ENCODE measurements around the gene CLN3. TPM values are rescaled to one million over a fixed set of nuclear protein-coding genes. Genes with fewer than 3 reads are reported as not detected.

CLN3 gene
- total RNA-seq (2014; rRNA removed; shearing (Covaris generic)) (16.6 and 31.4 TPM in 2 replicates), polyA plus RNA-seq (2016; fragmentation: Nextera tagmentation; extraction: Ambion mirVana) (17.8 and 18.1 TPM in 2 replicates)
- long read RNA-seq, transcript CLN3-205 (15 exons, 1,876 nt): minor isoform, 5 of 20 reads
- long read RNA-seq, transcript CLN3-244 (16 exons, 3,832 nt): major isoform, 12 of 20 reads
- long read RNA-seq, partial matches to known transcripts: 1 of 20 reads
- long read RNA-seq, other reads (novel, unspliced or antisense): 0 of 20 reads

- Histone ChIP-seq H3K27ac (ENCODE audit: low read depth) (peak within 1 kb of the TSS; percentile 94), H3K4me3 (peak within 1 kb of the TSS; percentile 65), H3K36me3 (ENCODE audit: insufficient read depth) (no peaks in the 10 kb centered on the region), H3K4me2 (peak within 1 kb of the TSS; percentile 89), H4K20me1 (replicated peaks; ENCODE audit: insufficient read depth) (no peaks in the 10 kb centered on the region), H3K27me3 (ENCODE audit: insufficient read depth) (no peaks in the 10 kb centered on the region), H2AFZ (peak within 1 kb of the TSS; percentile 95), H3F3A (replicated peaks; ENCODE audit: low read depth) (no peaks in the 10 kb centered on the region), H3K9me2 (ENCODE audit: insufficient read depth) (no peaks in the 10 kb centered on the region), H3K4me1 (ENCODE audit: insufficient read depth) (no peaks in the 10 kb centered on the region; the same call in 1 of the 2 replicates), H3K79me2 (replicated peaks; ENCODE audit: insufficient read depth) (no peaks in the 10 kb centered on the region)
- Mint-ChIP-seq H3K4me3 (peak within 1 kb of the TSS; percentile 98), H3K36me3 (ENCODE audit: low read depth) (peaks cover 3% of the 10 kb centered on the region; the same call in 1 of the 3 replicates), H3K4me1 (no peaks in the 10 kb centered on the region), H3K27ac (peak within 1 kb of the TSS; percentile 100), H3K27me3 (ENCODE audit: insufficient read depth, low read depth, poor library complexity) (peaks cover 12% of the 10 kb centered on the region), H3K9me3 (no peaks in the 10 kb centered on the region)
- TF ChIP-seq REST (IDR thresholded peaks at IDR 0.05; ENCODE audit: unreplicated experiment) (no peak), CTCF (conservative IDR thresholded peaks at IDR 0.05; ENCODE audit: low read depth in 2 of 2) (no peak), EZH2 (IDR thresholded peaks at IDR 0.05; ENCODE audit: low read depth, unreplicated experiment) (no peak), ZNF114 (CRISPR knock-in tag; IDR thresholded peaks at IDR 0.05) (no peak), STAT1 (IDR thresholded peaks at IDR 0.05; ENCODE audit: unreplicated experiment) (no peak), ETS1 (IDR thresholded peaks at IDR 0.05) (peak; percentile 81), CREB1 (CRISPR knock-in tag; IDR thresholded peaks at IDR 0.05; ENCODE audit: low read depth) (peak; percentile 70; the same call in 1 of the 2 replicates), NANOG (IDR thresholded peaks at IDR 0.05; ENCODE audit: borderline replicate concordance) (no peak), JUNB (IDR thresholded peaks at IDR 0.05; ENCODE audit: unreplicated experiment) (no peak), POLR2AphosphoS5 (IDR thresholded peaks at IDR 0.05; ENCODE audit: low read depth) (no peak; the same call in 1 of the 2 replicates), ZNF331 (CRISPR knock-in tag; IDR thresholded peaks at IDR 0.05; ENCODE audit: low read depth) (no peak), EZH2phosphoT487 (IDR thresholded peaks at IDR 0.05; ENCODE audit: unreplicated experiment) (no peak)
- DNase-seq (ENCODE audit: low spot score): peak; percentile 97
- peak; percentile 98 for ATAC-seq
Observed at GRCh38 chr16:28491970-28492474, at the start of gene CLN3. Gene CLN3, minus strand, starts transcription at chr16:28492074. Its CDS starts 315 bp downstream, at chr16:28491759.

Measured in GM23338 (cell line).